ENCODE data around the gene MRPS14. TPM values are rescaled to one million over a fixed set of nuclear protein-coding genes. Genes with fewer than 3 reads are reported as not detected.

The MRPS14 gene
- total and polyA plus RNA-seq, 2 of the 4 experiments (the other 2 are of a cell fraction): 22.0 to 23.1 TPM

DNA sequence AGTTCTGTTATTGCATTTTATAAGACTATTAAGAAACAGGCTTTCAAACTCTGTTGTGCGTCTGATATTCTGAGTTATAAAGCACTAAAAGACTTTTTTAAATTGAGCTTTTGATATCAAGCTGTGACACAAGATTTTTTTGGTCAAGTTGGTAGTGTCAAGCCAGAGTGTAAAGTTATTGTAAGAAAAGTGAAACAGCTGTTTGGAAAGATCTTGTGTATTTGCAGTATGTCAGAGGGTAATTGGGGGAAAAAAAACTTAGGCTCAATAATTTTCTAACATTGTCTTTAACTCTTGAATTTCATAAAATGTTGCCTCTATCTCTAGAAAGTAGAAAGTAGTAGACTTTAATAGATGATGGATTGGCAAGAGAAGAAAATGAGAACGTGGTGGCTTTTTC is 19.7 kb downstream of the MRPS14 start:
- no peak overlapping the region for H3K18ac ChIP-seq (ENCODE audit: low read depth, low read length)
- no peak overlapping the region for H2BK120ac ChIP-seq (ENCODE audit: low read depth, low read length)
- H3K36me3 ChIP-seq (ENCODE audit: control insufficient read depth, insufficient read depth, low read length): peaks cover 3% of the 10 kb centered on the region
- H3K27me3 ChIP-seq (ENCODE audit: control insufficient read depth, insufficient read depth, low read length): no peaks in the 10 kb centered on the region
- intact Hi-C loops (cut with micrococcal nuclease) (no loop called here), in situ Hi-C loops (cut with MboI; ENCODE audit: low sequenced_read_pairs) (no loop called here), dilution Hi-C loops (cut with HindIII; ENCODE audit: low sequenced_read_pairs, unreplicated experiment) (no loop called here)
- ChIA-PET POLR2A (ENCODE audit: unreplicated experiment) (no interaction called here), CTCF (no interaction called here)
- H3K4me1 ChIP-seq (ENCODE audit: control insufficient read depth, insufficient read depth, low read length): peaks cover 2% of the 10 kb centered on the region; the same call in 1 of the 2 replicates
- H3K27ac ChIP-seq (ENCODE audit: insufficient read depth, low read length): no peak overlapping the region
- H2AK5ac ChIP-seq (ENCODE audit: low read depth, low read length): no peak overlapping the region
- H4K8ac ChIP-seq (ENCODE audit: low read depth in 2 of 2, low read length in 2 of 2): no peak overlapping the region
- H3K23ac ChIP-seq (ENCODE audit: low read depth, low read length): no peak overlapping the region
- WGBS, 2 experiments (ENCODE audit: extremely low coverage in 2 of 2, insufficient read length in 1 of 2): no CpG with 5 or more reads among the region's 2 CpGs
- H3K79me1 ChIP-seq (ENCODE audit: low read depth in 1 of 2, low read length in 2 of 2): peaks cover 17 to 27% of the 10 kb centered on the region in 2 experiments
- no TSS peak for BruUV-seq (replicated peaks)
- H2BK15ac ChIP-seq (ENCODE audit: low read depth, low read length): no peak overlapping the region
- no peak overlapping the region for H4K5ac ChIP-seq (ENCODE audit: low read depth, low read length)
- no peak overlapping the region for H3K14ac ChIP-seq (replicated peaks; ENCODE audit: low read depth, low read length)
- H2AK9ac ChIP-seq (replicated peaks; ENCODE audit: low read depth, low read length, poor library complexity): no peak overlapping the region
- DNase-seq (no peak), ATAC-seq (ENCODE audit: low read depth) (no peak)
- H4K20me1 ChIP-seq (ENCODE audit: insufficient read depth, low read length): 0 out of 2 replicates have a peak, but pooled peaks cover 6% of the 10 kb centered on the region
- H2AFZ ChIP-seq (replicated peaks; ENCODE audit: low read length, poor library complexity): no peak overlapping the region
- H2BK20ac ChIP-seq (ENCODE audit: low read depth, low read length): no peak overlapping the region
- H3K4ac ChIP-seq (ENCODE audit: low read depth, low read length): no peak overlapping the region
- H3K4me2 ChIP-seq (ENCODE audit: low read depth, low read length): no peak overlapping the region
- H3K9me3 ChIP-seq (ENCODE audit: control insufficient read depth, insufficient read depth, low read length): no peaks in the 10 kb centered on the region
- H3K4me3 ChIP-seq (ENCODE audit: insufficient read depth, low read depth, low read length): no peak overlapping the region
- no peak overlapping the region for H3K56ac ChIP-seq (ENCODE audit: extremely low read depth, insufficient read depth, low read length)
- H3K9ac ChIP-seq (ENCODE audit: low read depth, low read length): no peak overlapping the region
- H3K9me1 ChIP-seq (ENCODE audit: insufficient read depth, low read length): no peaks in the 10 kb centered on the region
- H4K91ac ChIP-seq (ENCODE audit: insufficient read depth, low read depth, low read length): no peak overlapping the region
- H2BK5ac ChIP-seq (ENCODE audit: low read depth, low read length, poor library complexity, severe bottlenecking): no peak overlapping the region
- TF ChIP-seq BHLHE40 (IDR thresholded peaks at IDR 0.05; ENCODE audit: low read depth, low read length): no peak
- TF ChIP-seq, protein P1, sequence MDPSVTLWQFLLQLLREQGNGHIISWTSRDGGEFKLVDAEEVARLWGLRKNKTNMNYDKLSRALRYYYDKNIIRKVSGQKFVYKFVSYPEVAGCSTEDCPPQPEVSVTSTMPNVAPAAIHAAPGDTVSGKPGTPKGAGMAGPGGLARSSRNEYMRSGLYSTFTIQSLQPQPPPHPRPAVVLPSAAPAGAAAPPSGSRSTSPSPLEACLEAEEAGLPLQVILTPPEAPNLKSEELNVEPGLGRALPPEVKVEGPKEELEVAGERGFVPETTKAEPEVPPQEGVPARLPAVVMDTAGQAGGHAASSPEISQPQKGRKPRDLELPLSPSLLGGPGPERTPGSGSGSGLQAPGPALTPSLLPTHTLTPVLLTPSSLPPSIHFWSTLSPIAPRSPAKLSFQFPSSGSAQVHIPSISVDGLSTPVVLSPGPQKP (IDR thresholded peaks at IDR 0.05; ENCODE audit: borderline replicate concordance, low read depth, low read length): no peak
- TF ChIP-seq CEBPB (IDR thresholded peaks at IDR 0.05; ENCODE audit: low read depth, low read length): no peak
- TF ChIP-seq POLR2A (IDR thresholded peaks at IDR 0.05; ENCODE audit: low read depth, low read length): no peak
- TF ChIP-seq FOS (IDR thresholded peaks at IDR 0.05; ENCODE audit: low read depth, low read length): no peak
- TF ChIP-seq, protein P2, sequence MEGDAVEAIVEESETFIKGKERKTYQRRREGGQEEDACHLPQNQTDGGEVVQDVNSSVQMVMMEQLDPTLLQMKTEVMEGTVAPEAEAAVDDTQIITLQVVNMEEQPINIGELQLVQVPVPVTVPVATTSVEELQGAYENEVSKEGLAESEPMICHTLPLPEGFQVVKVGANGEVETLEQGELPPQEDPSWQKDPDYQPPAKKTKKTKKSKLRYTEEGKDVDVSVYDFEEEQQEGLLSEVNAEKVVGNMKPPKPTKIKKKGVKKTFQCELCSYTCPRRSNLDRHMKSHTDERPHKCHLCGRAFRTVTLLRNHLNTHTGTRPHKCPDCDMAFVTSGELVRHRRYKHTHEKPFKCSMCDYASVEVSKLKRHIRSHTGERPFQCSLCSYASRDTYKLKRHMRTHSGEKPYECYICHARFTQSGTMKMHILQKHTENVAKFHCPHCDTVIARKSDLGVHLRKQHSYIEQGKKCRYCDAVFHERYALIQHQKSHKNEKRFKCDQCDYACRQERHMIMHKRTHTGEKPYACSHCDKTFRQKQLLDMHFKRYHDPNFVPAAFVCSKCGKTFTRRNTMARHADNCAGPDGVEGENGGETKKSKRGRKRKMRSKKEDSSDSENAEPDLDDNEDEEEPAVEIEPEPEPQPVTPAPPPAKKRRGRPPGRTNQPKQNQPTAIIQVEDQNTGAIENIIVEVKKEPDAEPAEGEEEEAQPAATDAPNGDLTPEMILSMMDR (conservative IDR thresholded peaks at IDR 0.05; ENCODE audit: low read depth, low read length): no peak
- TF ChIP-seq CHD1 (IDR thresholded peaks at IDR 0.05; ENCODE audit: low read depth, low read length): no peak
- no peak for TF ChIP-seq MAFK (IDR thresholded peaks at IDR 0.05; ENCODE audit: low read depth, low read length)
- no peak for TF ChIP-seq RAD21 (IDR thresholded peaks at IDR 0.05; ENCODE audit: low read length)
- TF ChIP-seq SMC3 (IDR thresholded peaks at IDR 0.05; ENCODE audit: low read depth, low read length): no peak
- no peak for TF ChIP-seq MXI1 (IDR thresholded peaks at IDR 0.05; ENCODE audit: borderline replicate concordance, low read depth, low read length)

All from IMR-90 (cell line).